ENCODE results near the gene KIF6.

The KIF6 gene

GRCh38 chr6:39724787-39725631 is at the start of gene KIF6:
Gene KIF6, minus strand, starts transcription at chr6:39725408. Its CDS starts 98 bp downstream, at chr6:39725310.
- peak within 1 kb of the TSS in 14 of 21 experiments; percentile 7 to 73 (median 44) for H3K27ac ChIP-seq
- peak within 1 kb of the TSS; percentile 42 to 85 (median 65) for H3K4me3 ChIP-seq

GRCh38 chr6:39773782-39774181 is 48.6 kb upstream of the KIF6 start:
- Histone ChIP-seq H3K4me3 (no peak overlapping the region), H3K27ac (no peak overlapping the region)

GRCh38 chr6:39772559-39773273 is 47.5 kb upstream of the KIF6 start:
- no peak overlapping the region for H3K27ac ChIP-seq
- H3K4me3 ChIP-seq: no peak overlapping the region

GRCh38 chr6:39770446-39770845 is 45.2 kb upstream of the KIF6 start:
- Histone ChIP-seq H3K4me3 (no peak overlapping the region), H3K27ac (no peak overlapping the region)

GRCh38 chr6:39769012-39769411 is 43.8 kb upstream of the KIF6 start:
- no peak overlapping the region for H3K4me3 ChIP-seq
- no peak overlapping the region for H3K27ac ChIP-seq

GRCh38 chr6:39765508-39766065 is 40.4 kb upstream of the KIF6 start:
- H3K27ac ChIP-seq: no peak overlapping the region
- H3K4me3 ChIP-seq: no peak overlapping the region

- Histone ChIP-seq H3K4me3 (no peak overlapping the region), H3K27ac (no peak overlapping the region)
These were observed 35.2 kb upstream of the KIF6 start for GRCh38 chr6:39760226-39760952.

- Histone ChIP-seq H3K4me3 (no peak overlapping the region), H3K27ac (no peak overlapping the region)
These were observed 33.8 kb upstream of the KIF6 start for GRCh38 chr6:39758905-39759605.

GRCh38 chr6:39756582-39756981 is 31.4 kb upstream of the KIF6 start:
- no peak overlapping the region for H3K27ac ChIP-seq
- H3K4me3 ChIP-seq: no peak overlapping the region

GRCh38 chr6:39755231-39755630 is 30.0 kb upstream of the KIF6 start:
- Histone ChIP-seq H3K27ac (no peak overlapping the region), H3K4me3 (no peak overlapping the region)

- Histone ChIP-seq H3K4me3 (no peak overlapping the region), H3K27ac (no peak overlapping the region)
These were observed 29.4 kb upstream of the KIF6 start for GRCh38 chr6:39754514-39755115.

GRCh38 chr6:39753725-39754045 is 28.5 kb upstream of the KIF6 start:
- no peak overlapping the region for H3K27ac ChIP-seq

GRCh38 chr6:39752835-39753724 is 27.9 kb upstream of the KIF6 start:
- Histone ChIP-seq H3K27ac (no peak overlapping the region), H3K4me3 (no peak overlapping the region)

More at GRCh38 chr6:39753725-39754045, 28.5 kb upstream of the KIF6 start:
- no peak overlapping the region for H3K4me3 ChIP-seq

GRCh38 chr6:39746795-39747194 is 21.6 kb upstream of the KIF6 start:
- Histone ChIP-seq H3K4me3 (no peak overlapping the region), H3K27ac (no peak overlapping the region)

GRCh38 chr6:39733704-39734103 is 8.5 kb upstream of the KIF6 start:
- no peak overlapping the region for H3K27ac ChIP-seq
- no peak overlapping the region for H3K4me3 ChIP-seq

GRCh38 chr6:39731565-39731964 is 6.4 kb upstream of the KIF6 start:
- Histone ChIP-seq H3K4me3 (no peak overlapping the region), H3K27ac (no peak overlapping the region)

- Histone ChIP-seq H3K4me3 (no peak overlapping the region), H3K27ac (no peak overlapping the region)
These were observed 4.7 kb upstream of the KIF6 start for GRCh38 chr6:39729945-39730344.

GRCh38 chr6:39725632-39725997 is 407 bp upstream of the KIF6 start:
- H3K27ac ChIP-seq: peak overlapping the region in 5 of 21 experiments; percentile 7 to 56 (median 22)

More at GRCh38 chr6:39725632-39725997, 407 bp upstream of the KIF6 start:
- peak overlapping the region in 6 of 7 experiments; percentile 51 to 85 (median 66) for H3K4me3 ChIP-seq

Measured in skin epidermis (tissue), 12 donors.